A673 (cell line): Measurements from ENCODE around the gene METTL4. TPM values are rescaled to one million over a fixed set of nuclear protein-coding genes. Genes with fewer than 3 reads are reported as not detected.

Experiments
- BruUV-seq: library from RNA; stranded (reverse); fragments of 400-500 nt; replicated peaks from 2 replicates; lab custom pipeline; 2021; lab: Mats Ljungman, UMichigan
- CTCF ChIA-PET: fragments of 300-600 bp; sonication (Branson Sonifier 250); formaldehyde crosslinking; loops from one replicate; lab custom pipeline; 2022; ENCODE audit warnings: antibody characterized with exemption; lab: Charles Lee
- POLR2A ChIA-PET: fragments of 300-600 bp; sonication (Branson Sonifier 250); formaldehyde crosslinking; loops from one replicate; lab custom pipeline; 2022; ENCODE audit warnings: antibody characterized with exemption; ENCODE audit not compliant: low non-redundant PET; lab: Charles Lee
- DNase-seq: peaks from one replicate; pipeline ENCODE4 v3.0.0-alpha.2; 2015; ENCODE audit warnings: low spot score
- H3K27ac ChIP-seq: fragments of 200-600 bp; sonication (generic); 2 replicates; pipeline ENCODE4 v1.5.1; 2016; ENCODE audit warnings: mixed run types, low read depth, mild to moderate bottlenecking, mixed read lengths, antibody characterized with exemption, low read length; ENCODE audit not compliant: poor library complexity, severe bottlenecking
- H3K27me3 ChIP-seq: fragments of 200-600 bp; sonication (generic); replicated peaks from 2 replicates; pipeline ENCODE4 v1.6.1; 2017; ENCODE audit warnings: mixed run types, low read depth, mild to moderate bottlenecking, mixed read lengths, antibody characterized with exemption, low read length; ENCODE audit not compliant: insufficient read depth, poor library complexity
- H3K36me3 ChIP-seq: fragments of 200-600 bp; sonication (generic); 2 replicates; pipeline ENCODE4 v1.6.1; 2016; ENCODE audit warnings: mixed run types, mild to moderate bottlenecking, mixed read lengths, antibody characterized with exemption, low read length; ENCODE audit not compliant: insufficient read depth, poor library complexity, severe bottlenecking
- H3K4me1 ChIP-seq: fragments of 200-600 bp; sonication (generic); 2 replicates; pipeline ENCODE4 v1.6.1; 2017; ENCODE audit warnings: mixed run types, mild to moderate bottlenecking, mixed read lengths, antibody characterized with exemption, low read length; ENCODE audit not compliant: insufficient read depth, poor library complexity, severe bottlenecking
- H3K4me3 ChIP-seq: fragments of 200-600 bp; sonication (generic); 2 replicates; pipeline ENCODE4 v1.5.1; 2016; ENCODE audit warnings: low read depth, mixed run types, mild to moderate bottlenecking, mixed read lengths, low read length; ENCODE audit not compliant: poor library complexity, severe bottlenecking
- H3K9me3 ChIP-seq: fragments of 200-600 bp; sonication (generic); 2 replicates; pipeline ENCODE4 v1.6.1; 2016; ENCODE audit warnings: mixed run types, low read depth, mild to moderate bottlenecking, mixed read lengths, antibody characterized with exemption, low read length; ENCODE audit not compliant: poor library complexity, severe bottlenecking
- EZH2 ChIP-seq: fragments of 200-600 bp; sonication (generic); IDR thresholded peaks from 2 replicates; pipeline ENCODE4 v1.6.1; 2017; ENCODE audit warnings: borderline replicate concordance, low read depth, mild to moderate bottlenecking, mixed read lengths, antibody characterized with exemption, low read length; ENCODE audit not compliant: poor library complexity, severe bottlenecking
- intact Hi-C: fragments of 100-400 bp; cut with micrococcal nuclease; formaldehyde crosslinking; loops from one replicate; pipeline ENCODE4 v1.10.0; 2022; ENCODE audit not compliant: unreplicated experiment
- total RNA-seq: library from RNA; stranded (reverse); gene quantifications from 2 replicates; pipeline ENCODE4 v1.2.3, GENCODE V29; 2021
- TF ChIP-seq, protein P1 (sequence below): fragments of 300-800, 200-600 bp; sonication (generic); conservative IDR thresholded peaks from 2 replicates; pipeline ENCODE4 v1.5.1; 2017; ENCODE audit warnings: low read depth, mild to moderate bottlenecking, antibody characterized with exemption, low read length, moderate library complexity, mixed read lengths

METTL4 gene
- total RNA-seq, 1 experiment from 2014 or later = 26.4 TPM

DNA sequence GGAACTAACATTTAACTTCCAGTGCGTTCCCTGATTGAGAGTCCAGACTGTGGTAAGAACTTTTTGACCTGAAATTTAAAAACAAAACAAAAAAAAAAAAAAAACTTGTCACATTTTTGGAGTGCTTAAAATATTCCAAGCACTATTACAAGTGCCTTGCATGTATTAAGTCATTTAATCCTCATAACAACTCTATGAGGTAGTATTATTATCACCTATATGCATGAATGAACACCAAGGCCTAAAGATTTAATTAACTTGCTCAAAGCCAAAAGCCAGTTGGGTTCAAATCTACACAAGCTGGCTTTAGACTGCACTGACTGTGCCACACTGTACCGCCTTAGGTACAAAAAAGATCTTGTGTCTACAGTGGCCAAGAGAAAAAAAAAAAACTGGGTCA is 35.2 kb downstream of the METTL4 start:
- TF ChIP-seq, protein P1, sequence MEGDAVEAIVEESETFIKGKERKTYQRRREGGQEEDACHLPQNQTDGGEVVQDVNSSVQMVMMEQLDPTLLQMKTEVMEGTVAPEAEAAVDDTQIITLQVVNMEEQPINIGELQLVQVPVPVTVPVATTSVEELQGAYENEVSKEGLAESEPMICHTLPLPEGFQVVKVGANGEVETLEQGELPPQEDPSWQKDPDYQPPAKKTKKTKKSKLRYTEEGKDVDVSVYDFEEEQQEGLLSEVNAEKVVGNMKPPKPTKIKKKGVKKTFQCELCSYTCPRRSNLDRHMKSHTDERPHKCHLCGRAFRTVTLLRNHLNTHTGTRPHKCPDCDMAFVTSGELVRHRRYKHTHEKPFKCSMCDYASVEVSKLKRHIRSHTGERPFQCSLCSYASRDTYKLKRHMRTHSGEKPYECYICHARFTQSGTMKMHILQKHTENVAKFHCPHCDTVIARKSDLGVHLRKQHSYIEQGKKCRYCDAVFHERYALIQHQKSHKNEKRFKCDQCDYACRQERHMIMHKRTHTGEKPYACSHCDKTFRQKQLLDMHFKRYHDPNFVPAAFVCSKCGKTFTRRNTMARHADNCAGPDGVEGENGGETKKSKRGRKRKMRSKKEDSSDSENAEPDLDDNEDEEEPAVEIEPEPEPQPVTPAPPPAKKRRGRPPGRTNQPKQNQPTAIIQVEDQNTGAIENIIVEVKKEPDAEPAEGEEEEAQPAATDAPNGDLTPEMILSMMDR = no peak
- TF ChIP-seq EZH2 = no peak
- Histone ChIP-seq H3K9me3 (no peaks in the 10 kb centered on the region), H3K4me1 (peaks cover 5% of the 10 kb centered on the region), H3K27me3 (no peaks in the 10 kb centered on the region), H3K4me3 (no peak overlapping the region), H3K36me3 (peaks cover 7% of the 10 kb centered on the region), H3K27ac (no peak overlapping the region)
- CTCF ChIA-PET = no interaction called here
- POLR2A ChIA-PET = no interaction called here
- intact Hi-C loops = loop anchor here (5.0 kb wide), 1 partner anchor 954 kb away; no protein-coding TSS in a partner anchor
- BruUV-seq = no TSS peak
- DNase-seq = no peak

DNA sequence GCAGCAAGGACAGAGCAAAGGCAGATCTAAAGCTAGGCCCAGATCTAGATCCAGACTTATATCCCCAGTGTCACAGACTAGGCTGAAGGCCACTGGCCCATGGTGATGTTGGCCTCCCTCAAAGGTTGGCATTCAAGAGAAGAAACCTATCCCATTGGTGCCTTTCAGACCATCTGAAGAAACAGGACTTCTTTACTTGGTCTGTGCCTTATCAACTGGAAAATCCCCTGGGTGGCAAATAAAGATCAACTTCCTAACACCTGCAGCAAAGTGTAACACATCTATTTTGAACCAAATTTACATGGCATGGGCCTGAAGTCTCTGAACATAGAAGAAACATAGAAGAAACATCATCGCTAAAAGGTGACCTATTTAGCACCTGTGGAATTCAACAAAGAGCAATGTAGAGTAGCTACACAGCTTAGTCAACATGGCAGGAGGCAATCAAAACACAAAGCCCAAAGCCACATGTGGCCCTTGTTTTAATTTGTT is 35.8 kb downstream of the METTL4 start:
- CTCF ChIA-PET = no interaction called here

DNA sequence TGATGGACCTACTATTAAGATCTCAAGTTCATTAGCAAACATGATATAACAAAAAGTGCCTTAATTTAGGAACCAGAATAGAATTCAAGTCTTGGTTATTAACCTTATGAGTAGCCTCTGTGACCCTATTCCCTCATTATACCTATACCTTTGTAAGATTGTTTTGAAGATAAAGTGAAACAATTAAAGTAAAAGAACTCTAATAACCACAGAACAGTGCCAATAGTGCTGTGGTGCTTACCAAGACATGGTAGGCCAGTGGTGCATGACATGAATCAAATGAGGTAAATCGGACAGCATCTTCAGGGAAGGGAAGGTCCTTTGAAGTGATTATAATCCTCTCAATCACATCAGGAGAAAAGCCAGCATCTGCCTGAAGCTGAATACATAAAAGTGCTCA is 36.4 kb downstream of the METTL4 start:
- H3K27me3 ChIP-seq = no peaks in the 10 kb centered on the region
- intact Hi-C loops = loop anchor here (5.0 kb wide), 1 partner anchor 953 kb away; no protein-coding TSS in a partner anchor
- DNase-seq = no peak
- POLR2A ChIA-PET = no interaction called here
- CTCF ChIA-PET = no interaction called here
- peaks cover 5% of the 10 kb centered on the region for H3K4me1 ChIP-seq
- BruUV-seq = no TSS peak
- H3K27ac ChIP-seq = no peak overlapping the region
- TF ChIP-seq, protein P1 = no peak
- TF ChIP-seq EZH2 = no peak
- peaks cover 7% of the 10 kb centered on the region for H3K36me3 ChIP-seq
- no peaks in the 10 kb centered on the region for H3K9me3 ChIP-seq
- H3K4me3 ChIP-seq = no peak overlapping the region

More for the DNA sequence above, 35.8 kb downstream of the METTL4 start:
- intact Hi-C loops = loop anchor here (5.0 kb wide), 1 partner anchor 953 kb away; no protein-coding TSS in a partner anchor
- Histone ChIP-seq H3K27ac (no peak overlapping the region), H3K36me3 (peaks cover 7% of the 10 kb centered on the region), H3K27me3 (no peaks in the 10 kb centered on the region), H3K4me1 (peaks cover 5% of the 10 kb centered on the region), H3K4me3 (no peak overlapping the region), H3K9me3 (no peaks in the 10 kb centered on the region)
- TF ChIP-seq EZH2 = no peak
- TF ChIP-seq, protein P1 = no peak
- no TSS peak for BruUV-seq
- no peak for DNase-seq
- POLR2A ChIA-PET = no interaction called here
